RWPE1 (cell line): ENCODE data around the gene CCDC27.
A peak's percentile ranks its signal among the peaks of the same experiment; 100 is the strongest.

Experiments used
- CTCF ChIA-PET: fragments of 350-600 bp; sonication (Branson Sonifier 250); formaldehyde crosslinking; extraction: SDS; loops from one replicate; lab custom pipeline; 2021; lab: Yijun Ruan, JAX
- POLR2A ChIA-PET: fragments of 400-600 bp; formaldehyde crosslinking; extraction: SDS; loops from one replicate; lab custom pipeline; 2020; ENCODE audit warnings: antibody characterized with exemption; ENCODE audit not compliant: low non-redundant PET; lab: Yijun Ruan, JAX
- DNase-seq: peaks from one replicate; pipeline ENCODE4 v3.0.0; 2012; ENCODE audit warnings: low spot score
- H3K27ac ChIP-seq: fragments of 450-650 bp; 2 replicates; pipeline ENCODE4 v1.5.1; 2017
- CTCF ChIP-seq: fragments of 450-650 bp; conservative IDR thresholded peaks from 2 replicates; pipeline ENCODE4 v1.5.1; 2017; ENCODE audit warnings: low read depth, mild to moderate bottlenecking

Gene CCDC27

GRCh38 chr1:3787745-3788605, 35.7 kb downstream of the CCDC27 start:
- ChIA-PET CTCF (no interaction called here), POLR2A (no interaction called here)
- H3K27ac ChIP-seq: no peak overlapping the region; the same call in 1 of the 2 replicates

GRCh38 chr1:3788756-3789420, 36.6 kb downstream of the CCDC27 start:
- ChIA-PET POLR2A (no interaction called here), CTCF (no interaction called here)
- H3K27ac ChIP-seq: peak overlapping the region; percentile 12
- no peak for TF ChIP-seq CTCF
- no peak for DNase-seq

More at GRCh38 chr1:3787745-3788605, 35.7 kb downstream of the CCDC27 start:
- no peak for TF ChIP-seq CTCF
- DNase-seq: no peak

GRCh38 chr1:3789421-3790300, 37.4 kb downstream of the CCDC27 start:
- no peak for DNase-seq
- CTCF ChIA-PET: no interaction called here
- POLR2A ChIA-PET: no interaction called here

DNA sequence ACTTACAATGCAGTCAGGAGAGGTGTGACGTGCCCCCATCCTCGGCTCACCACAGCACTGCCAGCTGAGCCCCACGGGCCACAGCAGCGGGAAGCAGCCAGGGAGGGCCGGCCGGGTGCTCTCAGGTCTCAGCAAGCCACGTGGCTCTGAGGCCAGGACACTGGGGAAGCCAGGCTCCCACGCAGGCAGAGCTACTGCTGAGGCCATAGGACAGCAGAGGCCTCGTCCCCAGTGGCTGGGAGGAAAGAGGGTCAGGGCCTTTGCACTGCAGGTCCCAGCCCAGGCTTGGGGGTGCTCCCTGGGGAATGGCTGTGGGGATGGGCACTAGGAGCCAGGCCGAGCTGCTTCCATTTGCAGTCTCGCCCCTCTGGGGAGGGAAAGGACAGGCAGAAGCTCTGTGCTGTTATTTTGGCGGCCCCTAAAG, 38.3 kb downstream of the CCDC27 start:
- no peak for DNase-seq
- TF ChIP-seq CTCF: no peak
- ChIA-PET POLR2A (no interaction called here), CTCF (no interaction called here)
- 0 out of 2 replicates have a peak overlapping the region, but pooled peaks have one; percentile 12 for H3K27ac ChIP-seq

More at GRCh38 chr1:3789421-3790300, 37.4 kb downstream of the CCDC27 start:
- H3K27ac ChIP-seq: peak overlapping the region; percentile 12
- TF ChIP-seq CTCF: no peak

GRCh38 chr1:3790952-3791351, 38.7 kb downstream of the CCDC27 start:
- ChIA-PET POLR2A (no interaction called here), CTCF (no interaction called here)
- H3K27ac ChIP-seq: no peak overlapping the region
- TF ChIP-seq CTCF: no peak
- no peak for DNase-seq
